HG03558 (cell line): ENCODE results near the gene LOXHD1.

Experiments
- ATAC-seq: cut with Tn5 transposase; IDR thresholded peaks from one replicate; pipeline ENCODE4 v1.9.1; 2021; ENCODE audit warnings: moderate number of reproducible peaks; ENCODE audit not compliant: unreplicated experiment; ENCODE audit errors: extremely low read depth

The LOXHD1 gene

GRCh38 chr18:46677611-46678010, 20.6 kb upstream of the LOXHD1 start:
- ATAC-seq, result no peak

GRCh38 chr18:46676182-46676835, 19.3 kb upstream of the LOXHD1 start:
- no peak for ATAC-seq

- ATAC-seq, result no peak
Observed at GRCh38 chr18:46675112-46675511, 18.1 kb upstream of the LOXHD1 start.

GRCh38 chr18:46672062-46672970, 15.3 kb upstream of the LOXHD1 start:
- ATAC-seq, result no peak

DNA sequence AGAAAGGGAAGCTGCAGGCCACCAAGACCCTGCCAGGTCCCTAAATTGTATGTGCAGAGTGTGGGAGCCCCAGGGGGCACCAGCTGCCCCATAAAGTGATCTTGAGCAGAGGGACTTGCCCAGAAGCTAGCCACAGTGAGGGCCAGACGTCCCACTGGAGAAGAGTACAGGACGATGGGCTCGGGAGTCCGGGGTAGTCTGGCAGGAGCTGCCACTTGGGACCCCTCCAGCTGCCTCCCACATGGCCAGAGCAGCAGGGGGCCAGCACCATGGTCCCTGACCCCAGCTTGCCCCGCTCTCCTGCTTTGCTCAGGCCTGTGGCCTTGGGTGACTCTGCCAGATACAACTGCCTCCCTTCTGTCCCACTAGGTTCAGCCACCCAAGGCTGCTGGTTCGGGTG, 11.7 kb upstream of the LOXHD1 start:
- no peak for ATAC-seq

DNA sequence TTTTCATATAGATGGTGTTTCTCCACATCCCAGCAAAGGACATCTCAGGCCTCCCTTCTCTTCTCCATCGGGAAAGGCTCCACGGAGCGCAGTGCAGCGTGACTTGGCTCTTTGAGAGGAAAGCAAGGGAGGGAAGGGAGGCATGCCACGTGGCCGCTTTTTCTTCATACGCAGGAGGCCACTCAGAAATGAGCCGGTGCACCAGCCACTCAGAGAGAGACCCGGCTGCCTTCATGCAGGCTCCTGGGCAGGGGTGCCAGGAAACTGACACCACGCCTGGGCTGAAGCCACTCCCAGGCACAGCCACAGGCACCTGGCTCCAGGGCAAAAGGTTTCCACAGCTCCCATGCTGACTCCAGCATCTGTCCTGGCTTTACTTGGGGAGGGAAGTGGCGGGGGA, 11.1 kb upstream of the LOXHD1 start:
- no peak for ATAC-seq

- no peak for ATAC-seq
Observed at GRCh38 chr18:46663539-46663938, 6.5 kb upstream of the LOXHD1 start.

DNA sequence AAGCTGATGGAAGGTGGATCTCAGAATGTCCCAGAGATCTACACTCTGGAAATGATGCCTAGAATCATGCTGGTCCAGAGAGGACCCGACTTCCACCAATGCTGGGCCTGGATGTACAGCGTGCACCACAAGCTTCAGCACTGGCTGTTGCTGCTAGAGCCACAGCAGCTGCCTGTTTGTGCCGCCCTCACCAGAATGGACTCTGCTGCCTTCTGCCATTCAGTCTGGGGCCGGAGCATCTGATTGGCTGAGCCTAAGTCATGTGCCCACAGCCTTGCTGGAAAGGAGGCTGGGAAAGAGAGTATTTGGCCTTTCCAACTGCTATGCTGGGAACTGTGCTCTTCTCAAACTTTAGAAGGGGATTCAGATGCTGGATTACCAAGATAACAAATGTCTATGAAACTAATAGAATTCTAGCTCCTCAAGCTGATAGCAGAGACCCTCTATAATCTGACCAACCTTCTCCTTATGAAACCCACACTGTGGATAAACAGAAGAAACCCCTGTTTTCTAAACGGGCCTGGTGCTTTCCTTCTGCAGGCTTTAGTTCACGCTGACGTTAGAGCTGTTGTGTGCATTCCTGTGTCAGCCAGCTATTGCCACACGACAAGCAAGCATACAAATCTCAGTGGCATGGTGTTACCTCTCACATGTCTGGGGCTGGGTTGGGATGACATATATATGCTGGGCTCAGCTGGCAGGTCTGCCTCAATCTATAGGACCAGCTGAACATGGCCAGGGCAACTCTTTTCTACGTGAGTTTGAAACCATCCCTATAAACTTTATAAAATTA, 4.1 kb upstream of the LOXHD1 start:
- ATAC-seq, result no peak

GRCh38 chr18:46659484-46659883, 2.5 kb upstream of the LOXHD1 start:
- ATAC-seq, result no peak

DNA sequence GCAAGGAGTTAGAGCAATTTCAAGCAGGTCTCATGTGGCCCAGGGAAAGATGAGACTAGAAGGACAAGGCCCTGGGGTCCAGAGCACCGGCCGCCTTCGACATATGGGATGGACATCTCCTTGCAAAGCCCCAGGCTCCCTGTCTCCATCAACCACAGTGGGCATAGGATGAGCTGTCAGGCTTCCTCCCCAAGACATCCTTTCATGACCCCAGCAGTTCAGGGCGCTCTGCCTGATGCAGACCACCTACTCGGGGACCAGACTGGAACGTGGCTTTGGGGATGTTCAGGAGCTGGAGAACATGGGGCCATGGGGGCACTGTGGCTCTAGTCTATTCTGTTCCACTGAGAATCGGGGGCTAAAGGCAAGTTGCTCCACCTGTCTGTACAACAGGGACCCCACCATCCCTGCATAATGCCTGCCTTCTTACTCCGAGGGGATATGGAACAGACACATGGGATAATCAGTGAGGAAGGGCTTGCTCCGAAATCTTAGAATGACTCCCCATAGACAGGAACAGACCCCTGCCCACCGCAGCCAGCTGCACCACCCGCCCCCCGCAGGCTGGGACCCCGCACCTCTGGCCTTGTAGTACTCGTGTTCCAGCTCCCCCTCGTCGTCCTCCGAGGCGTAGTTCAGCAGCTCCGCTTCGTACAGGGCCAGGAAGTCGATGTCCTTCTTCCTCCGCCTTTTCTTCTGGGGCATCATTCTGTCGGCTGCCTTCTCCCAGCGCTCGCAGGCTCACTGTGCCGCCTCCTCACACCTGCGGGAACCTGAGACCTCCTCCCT, 500 bp downstream of the LOXHD1 start:
- no peak for ATAC-seq

- no peak for ATAC-seq
Observed at GRCh38 chr18:46652372-46652771, 4.6 kb downstream of the LOXHD1 start.

DNA sequence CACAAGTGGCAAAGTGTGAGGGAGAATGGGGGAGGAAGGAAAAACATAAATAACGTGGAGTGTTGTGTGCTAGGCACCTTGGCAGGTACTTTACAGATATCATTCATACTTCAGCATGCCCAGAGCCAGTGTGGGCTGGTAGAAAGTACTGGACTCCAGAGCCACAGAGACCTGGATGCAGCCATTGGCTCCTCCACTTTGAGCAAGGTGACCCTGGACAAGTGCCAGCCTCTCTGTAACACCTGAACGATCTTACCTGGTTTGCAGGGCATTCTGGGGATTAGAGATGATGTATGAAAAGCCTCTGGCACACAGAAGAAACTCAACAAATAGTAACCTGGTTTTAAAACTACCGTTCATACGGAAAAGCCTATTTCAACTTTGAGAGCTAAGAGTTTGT, 6.3 kb downstream of the LOXHD1 start:
- no peak for ATAC-seq

GRCh38 chr18:46649071-46649862, 7.8 kb downstream of the LOXHD1 start:
- no peak for ATAC-seq

GRCh38 chr18:46646468-46646867, 10.6 kb downstream of the LOXHD1 start:
- no peak for ATAC-seq

- ATAC-seq, result no peak
Observed at GRCh38 chr18:46642561-46642960, 14.5 kb downstream of the LOXHD1 start.

DNA sequence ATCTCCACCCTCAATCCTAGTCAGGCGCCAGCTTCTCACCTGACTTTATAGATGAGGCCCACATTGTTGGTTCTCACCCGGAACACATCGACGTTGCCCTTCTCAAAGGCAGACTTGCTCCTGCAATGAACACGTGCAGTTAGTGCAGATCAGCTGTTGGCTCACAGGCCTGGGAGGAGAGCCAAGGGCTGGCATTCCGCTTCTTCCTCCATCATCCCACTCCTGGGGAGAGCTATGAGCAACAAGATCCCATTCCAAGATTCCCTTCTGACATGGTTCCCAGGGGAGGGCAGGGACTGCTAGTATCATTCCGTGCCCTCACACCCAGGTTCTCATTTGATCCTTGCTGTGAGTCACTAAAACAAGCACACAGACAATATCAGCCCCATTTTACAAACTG, 15.1 kb downstream of the LOXHD1 start:
- ATAC-seq, result no peak

DNA sequence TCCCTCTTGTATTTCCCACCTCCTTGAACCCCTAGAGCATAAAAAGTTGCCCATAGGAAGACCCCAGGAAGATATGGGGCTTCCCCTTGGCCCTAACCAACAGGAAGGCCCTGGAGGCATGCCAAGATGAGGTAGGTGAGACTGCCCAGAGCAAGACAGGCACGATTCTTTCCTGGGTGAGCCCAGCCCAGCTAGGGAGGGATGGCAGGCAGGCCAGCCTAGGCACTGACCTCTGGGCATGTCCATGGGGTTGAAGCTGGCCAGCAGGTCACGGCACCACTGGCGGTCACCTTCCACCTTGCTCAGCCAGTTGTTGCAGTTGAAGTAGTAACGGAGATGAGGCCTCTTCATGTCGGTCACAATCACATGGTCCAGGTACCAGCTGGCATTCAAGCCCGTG, 17.6 kb downstream of the LOXHD1 start:
- ATAC-seq, result no peak

DNA sequence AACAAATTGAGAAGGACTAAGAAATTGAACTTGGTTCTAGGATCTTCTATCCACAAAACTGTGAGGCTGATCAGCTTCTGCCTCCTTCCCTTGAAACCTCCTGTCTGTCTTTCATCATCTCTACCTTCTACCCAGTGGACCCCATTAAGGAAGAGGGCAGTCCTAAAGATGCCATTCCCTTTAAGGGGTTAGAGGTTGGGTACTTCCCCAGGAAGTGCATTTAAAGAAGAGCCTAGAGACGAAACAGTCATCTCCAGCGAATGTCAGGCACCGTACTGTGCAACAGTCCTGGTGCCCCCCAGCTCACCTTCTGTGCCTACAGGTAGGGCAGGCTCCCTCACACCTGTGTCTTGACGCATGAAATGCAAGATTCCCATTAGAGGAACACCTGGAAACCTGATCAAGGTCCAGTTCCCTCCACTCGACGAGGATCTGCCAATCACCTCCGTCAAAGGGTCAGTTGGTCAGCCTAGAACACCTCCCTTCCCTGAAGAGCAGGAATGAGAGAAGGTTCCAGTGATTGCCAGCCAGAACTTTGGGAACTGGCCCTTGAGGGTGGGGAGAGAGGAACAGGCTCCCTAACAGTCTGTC, 20.9 kb downstream of the LOXHD1 start:
- no peak for ATAC-seq
